Hematopoietic multipotent progenitor cell treated with erythropoietin and hydrocortisone succinate and interleukin-3 and kit ligand, for 6 days (in vitro differentiated cells): Measurements from ENCODE around the gene CSNK1A1.
A peak's percentile ranks its signal among the peaks of the same experiment; 100 is the strongest.
"Not testable (repeated sequence)": the region's sequence is repeated elsewhere in the genome, so short reads cannot be mapped to it uniquely, and the experiment has no call there.

Experiments
- DNase-seq: peaks from one replicate; pipeline ENCODE4 v3.0.0-alpha.2; 2015

The CSNK1A1 gene

DNA sequence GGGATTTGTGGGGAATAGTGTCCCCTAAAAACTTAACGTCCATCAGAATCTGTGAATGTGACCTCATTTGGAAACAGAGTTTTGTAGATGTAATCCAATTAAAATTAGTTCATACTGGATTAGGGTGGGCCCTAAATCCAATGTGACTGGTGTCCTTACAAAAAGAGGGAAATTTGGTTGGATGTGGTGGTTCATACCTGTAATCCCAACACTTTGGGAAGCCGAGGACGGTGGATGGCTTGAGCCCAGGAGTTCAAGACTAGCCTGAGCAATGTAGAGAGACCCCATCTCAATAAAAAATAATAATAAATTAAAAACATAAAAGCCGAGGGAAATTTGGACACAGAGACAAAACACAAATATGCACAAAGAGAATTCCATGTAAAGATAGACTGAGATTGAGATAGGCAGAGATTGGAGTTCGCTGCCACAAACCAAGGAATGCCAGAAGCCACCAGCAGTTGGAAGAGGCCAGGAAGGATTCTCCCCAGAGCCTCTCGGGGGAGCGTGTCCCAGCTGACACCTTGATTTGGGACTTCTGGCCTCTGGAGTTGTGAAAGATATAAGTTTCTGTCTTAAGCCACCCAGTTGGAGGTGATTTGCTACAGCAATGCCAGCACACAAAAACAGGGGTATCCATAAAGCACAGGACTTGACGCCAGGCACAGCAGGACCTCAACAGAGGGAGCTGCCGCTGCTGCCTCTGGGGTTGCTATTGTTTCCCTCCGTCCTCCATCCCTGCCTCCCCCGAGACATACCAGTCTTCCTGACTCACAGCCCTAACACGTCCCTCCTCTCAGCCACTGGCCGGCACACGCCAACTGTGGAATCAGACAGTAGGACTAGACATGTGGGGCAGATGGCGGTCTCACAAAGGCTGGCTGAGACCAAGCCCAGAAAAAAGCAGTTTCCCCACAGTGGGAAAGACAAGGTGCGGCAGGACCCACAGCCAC is 98.3 kb downstream of the CSNK1A1 start:
- no peak for DNase-seq

DNA sequence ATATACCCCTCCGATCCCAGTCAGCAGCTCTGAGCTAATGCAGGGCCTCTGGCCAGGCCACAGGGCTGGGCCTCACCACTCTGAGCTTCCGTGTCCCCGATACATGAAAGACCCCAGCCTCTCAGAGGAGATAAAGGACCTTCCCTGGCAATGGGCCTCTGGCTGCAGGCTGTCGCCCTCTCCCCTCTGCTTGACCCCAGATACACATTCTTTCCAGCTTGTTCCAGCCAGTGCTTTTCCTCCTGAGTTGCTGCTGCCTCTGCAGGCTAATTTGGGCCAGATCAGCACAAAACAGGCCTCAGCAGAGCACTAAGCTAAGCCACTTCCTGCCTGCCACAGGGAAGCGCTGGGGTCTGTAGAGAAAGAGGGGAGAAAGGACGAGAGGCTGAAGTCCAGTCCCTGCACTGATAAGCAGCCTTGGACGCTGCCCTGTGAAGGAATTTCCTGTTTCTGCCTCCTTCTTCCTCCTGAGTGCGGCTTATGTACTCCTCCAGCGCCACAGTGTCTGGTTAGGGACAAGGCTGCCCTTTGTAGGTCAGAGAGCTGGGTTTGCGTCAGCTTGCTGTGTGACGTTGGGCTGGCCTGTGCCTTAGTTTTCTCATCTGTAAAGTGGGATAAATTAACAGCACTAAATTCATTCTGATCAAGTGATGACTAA is 99.1 kb downstream of the CSNK1A1 start:
- DNase-seq = peak; percentile 35

DNA sequence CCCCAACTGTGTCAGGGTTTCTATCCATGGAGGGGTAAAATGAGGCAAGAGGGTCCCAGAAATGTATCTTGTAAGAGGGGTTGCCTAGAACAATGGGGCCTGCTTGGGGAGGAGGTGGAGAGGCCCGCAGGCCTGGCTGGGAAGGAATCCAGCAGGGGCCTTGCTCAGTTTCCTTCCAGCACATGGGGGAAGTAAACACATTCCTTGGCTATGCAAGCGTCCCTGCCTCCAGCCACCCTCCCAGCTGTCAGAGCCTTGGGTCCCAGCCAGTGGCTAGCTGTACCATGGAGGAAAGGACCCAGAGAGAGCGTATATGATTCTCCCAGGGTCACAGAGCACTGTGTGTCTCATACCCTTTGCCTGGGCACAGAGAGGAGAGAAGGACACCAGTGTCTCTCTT is 101.0 kb downstream of the CSNK1A1 start:
- no peak for DNase-seq

DNA sequence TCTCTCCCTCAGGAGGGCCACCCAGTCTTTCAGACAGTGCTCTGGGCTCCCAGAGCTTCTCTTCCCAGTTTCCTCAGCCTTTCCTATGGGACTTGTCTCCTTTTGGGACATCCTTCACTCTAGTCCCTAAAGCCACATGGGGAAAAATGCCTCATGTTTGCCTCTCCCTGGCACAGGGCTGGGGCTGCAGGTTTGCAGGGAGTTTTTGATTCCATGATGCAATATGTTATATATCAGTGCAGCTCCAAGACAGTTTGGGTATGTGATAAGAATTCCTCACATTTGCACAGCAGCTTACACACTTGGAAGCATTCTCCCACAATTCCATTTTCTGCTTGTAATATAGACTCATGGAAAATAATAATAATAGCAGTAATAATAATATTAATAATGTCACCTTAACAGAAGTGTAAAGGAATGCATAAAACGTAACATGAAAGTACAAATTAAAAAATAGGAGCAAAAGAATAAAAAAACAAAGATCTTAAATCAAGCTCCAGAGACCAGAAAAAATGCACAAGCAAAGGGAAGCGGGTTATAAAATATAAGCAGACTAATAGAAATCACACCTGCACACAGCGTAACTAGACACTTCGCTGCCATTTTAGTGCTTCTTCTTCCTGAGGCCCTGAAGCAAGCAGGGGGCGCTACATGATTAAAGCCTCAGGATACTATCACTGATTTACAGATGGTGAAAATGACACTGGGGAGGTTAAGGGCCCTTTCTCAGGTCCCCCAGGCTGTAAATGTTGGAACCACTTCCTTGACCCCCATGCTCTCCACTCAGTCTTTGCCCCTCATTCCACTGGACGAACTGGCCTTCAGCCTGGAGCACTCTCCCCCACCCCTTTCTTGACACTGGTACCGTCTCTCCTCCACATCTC is 102.2 kb downstream of the CSNK1A1 start:
- DNase-seq = peak; percentile 71

DNA sequence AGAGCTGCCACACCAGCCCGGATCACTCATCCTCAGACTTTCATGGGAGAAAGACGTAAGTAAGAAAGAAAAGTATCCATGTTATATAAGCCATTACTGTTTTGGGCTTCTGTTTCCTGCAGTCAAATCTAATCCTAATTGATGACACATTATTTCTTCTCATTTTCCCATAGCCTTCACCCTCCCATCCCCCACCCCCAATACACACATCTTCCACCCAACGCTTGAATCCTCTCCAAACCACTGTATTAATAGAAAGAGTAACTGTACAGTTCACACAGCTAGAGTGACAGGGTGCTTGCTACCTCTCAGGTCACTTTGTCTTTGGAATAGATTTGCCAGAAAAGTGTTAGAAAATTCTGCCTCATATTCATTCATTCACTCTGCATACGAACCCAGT is 102.8 kb downstream of the CSNK1A1 start:
- DNase-seq = no peak

DNA sequence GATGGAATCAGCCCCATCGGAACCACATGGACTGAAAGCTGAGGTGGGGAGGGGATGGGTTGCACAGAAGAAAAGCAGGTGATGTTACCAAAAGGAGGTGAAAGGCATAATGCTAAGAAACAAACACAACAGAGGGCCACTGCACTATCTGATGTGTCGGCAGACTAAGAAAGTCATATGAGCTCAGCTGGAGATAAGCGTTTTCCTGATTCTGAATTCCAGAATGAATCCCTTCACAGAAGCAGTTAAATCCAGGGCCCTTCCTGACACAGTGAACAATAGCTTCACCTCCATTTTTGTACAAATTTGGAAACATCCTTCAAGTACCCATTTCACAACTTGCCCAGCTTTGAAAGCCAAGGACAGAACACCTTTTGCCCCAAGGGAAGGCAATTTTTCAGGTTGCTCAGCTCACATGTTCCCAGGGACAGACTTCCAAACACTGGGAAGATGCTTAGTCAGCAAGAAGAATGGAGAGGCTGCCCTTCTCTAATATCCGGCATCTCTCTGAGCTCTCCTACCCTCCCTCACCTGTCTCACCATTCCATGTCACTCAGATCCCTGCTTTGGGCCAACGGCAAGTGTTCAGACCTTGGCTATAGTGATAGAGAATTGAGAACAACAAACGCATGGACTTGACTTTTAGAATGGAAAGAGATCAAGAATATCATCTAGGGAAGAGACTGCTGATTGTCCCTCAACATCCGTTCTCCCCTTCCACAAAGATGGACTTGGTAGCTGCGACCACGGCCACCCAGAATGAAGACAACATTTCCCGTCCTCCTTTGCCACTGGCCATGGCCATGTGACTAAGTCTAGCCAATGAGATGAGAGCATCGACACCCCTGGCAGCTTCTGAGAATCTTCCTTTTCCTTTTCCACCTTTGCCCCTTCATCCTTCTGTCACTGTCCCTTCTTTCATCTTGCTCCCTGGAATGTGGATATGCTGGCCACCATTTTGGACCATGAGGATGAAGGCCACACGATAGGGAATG is 103.6 kb downstream of the CSNK1A1 start:
- no peak for DNase-seq

DNA sequence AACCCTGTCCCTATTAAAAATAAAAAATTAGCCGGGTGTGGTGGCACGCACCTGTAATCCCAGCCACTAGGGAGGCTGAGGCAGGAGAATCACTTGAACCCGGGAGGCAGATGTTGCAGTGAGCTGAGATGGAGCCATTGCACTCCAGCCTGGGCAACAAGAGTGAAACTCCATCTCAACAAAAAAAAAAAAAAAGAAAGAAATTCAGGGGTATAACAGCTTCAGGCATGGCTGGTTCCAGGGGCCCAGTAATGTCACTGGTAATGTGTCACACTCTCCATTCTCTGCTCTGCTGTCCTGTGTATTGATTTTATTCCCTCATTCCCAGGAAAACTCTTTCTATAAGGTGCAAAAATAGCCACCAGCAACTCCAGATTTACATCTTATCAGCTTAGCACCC is 104.4 kb downstream of the CSNK1A1 start:
- DNase-seq = not testable (repeated sequence)

DNA sequence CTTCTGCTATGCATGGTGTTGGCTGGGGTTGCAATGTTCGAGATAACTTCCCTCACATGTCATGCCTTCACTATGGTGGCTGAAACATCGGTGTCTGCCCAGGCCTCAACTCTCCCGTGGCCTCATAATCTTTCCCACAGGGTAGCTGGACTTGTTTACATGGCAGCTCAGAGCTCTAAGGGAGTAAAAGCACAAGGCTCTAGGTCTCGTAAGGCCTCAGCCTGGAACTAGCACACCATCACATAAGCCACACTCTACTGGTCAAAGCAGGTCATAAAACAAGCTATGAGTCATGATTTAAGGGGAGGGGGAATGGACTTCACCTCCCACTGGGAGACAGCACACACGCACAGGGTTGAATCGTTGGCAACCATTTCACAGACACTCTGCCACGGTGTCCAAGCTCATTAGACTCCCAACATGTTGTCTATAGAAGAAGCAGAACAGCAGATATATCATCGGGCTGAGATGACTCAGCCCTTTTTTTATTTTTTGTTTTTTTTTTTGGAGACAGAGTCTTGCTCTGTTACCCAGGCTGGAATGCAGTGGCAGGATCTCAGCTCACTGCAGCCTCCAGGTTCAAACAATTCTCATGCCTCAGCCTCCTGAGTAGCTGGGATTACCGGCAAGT is 105.4 kb downstream of the CSNK1A1 start:
- no peak for DNase-seq

DNA sequence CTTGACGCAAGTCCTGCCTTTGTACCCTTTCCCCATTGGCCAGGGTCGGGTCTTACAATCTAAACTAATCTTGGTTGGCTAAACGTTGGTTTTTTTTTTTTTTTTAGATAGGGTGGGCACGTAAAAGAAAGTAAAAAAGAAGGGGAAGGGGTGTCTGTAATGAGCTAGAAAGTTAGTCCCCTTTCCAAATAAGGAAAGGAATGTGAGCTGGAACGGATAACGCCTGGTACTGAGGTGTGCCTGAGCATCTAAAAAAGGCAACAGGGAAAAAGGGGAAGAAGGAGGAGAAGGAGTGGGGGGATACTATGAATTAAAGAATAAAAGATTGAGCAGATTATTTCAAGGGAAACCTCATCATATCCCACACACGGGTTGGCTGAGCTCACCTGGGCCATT is 105.9 kb downstream of the CSNK1A1 start:
- DNase-seq = no peak

DNA sequence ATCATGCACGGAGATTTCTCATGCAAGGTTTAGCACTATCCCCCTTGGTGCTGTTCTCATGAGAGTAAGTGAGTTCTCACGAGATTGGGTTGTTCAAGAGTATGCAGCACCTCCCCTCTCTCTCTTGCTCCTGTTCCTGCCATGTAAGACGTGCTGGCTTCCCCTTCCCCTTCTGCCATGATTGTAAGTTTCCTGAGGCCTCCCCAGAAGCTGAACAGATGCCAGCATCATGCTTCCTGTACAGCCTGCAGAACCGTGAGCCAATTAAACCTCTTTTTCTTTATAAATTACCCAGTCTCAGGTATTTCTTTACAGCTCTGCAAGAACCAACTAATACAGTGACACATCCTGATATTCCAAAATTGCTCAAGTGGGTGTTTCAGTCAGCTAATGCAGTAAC is 106.8 kb downstream of the CSNK1A1 start:
- DNase-seq = not testable (repeated sequence)

DNA sequence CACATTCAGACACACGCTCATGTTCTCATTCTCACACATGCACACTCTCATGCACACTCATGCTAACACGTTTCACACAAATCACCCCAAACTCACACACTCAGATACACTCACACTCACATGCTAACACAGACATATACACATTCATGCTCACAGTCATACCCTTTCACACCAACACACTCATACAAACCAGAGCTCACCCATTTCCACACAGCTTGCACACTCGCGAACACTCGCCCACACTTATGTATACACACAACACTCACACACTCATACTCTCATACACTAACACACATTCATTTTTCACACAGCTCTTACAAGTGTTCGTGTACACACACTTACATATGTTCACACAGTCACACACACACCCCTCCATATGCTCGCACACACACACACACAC is 108.0 kb downstream of the CSNK1A1 start:
- no peak for DNase-seq

DNA sequence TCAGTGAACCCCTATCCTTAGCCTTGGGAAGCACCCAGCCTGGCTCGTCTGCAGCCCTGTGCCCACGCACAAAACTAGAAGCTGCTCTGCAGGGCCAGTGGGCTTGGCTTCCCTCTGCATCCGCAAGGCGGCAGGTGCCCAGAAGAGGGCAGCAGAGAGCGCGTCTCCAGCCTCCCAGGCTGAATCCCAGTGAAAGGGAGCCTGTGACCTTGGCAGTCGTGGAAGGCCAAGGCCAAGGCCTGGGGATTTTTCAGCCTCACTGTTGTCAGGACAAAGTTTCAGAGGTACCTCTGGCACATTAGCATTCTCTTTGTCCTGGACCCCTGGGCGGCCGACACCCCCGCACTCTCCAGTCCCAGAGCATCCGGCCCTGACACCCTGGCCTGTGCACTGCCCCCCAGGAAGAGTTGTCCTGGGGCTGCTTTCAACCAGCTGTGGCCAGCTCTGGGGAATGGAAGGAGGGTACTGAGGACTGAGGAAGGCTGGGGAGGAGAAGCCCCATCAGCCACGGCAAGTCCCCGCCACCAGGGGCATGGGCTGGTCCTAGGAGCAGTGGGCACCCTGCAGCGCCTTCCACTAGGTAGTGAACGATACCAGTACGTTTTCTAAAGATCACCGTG is 108.6 kb downstream of the CSNK1A1 start:
- DNase-seq = peak; percentile 80
